B cell (primary cell): ENCODE measurements around the gene ARMH3. TPM values are rescaled to one million over a fixed set of nuclear protein-coding genes. Genes with fewer than 3 reads are reported as not detected.

Experiments
- ATAC-seq: fragments of 200-7000 bp; cut with Tn5 transposase; one replicate; pipeline ENCODE4 v1.10.0; 2021; ENCODE audit warnings: low read depth, mild to moderate bottlenecking, moderate number of reproducible peaks, moderate library complexity
- CTCF ChIA-PET: fragments of 350-600 bp; sonication (Branson Sonifier 250); formaldehyde crosslinking; loops from one replicate; lab custom pipeline; 2021; ENCODE audit warnings: antibody characterized with exemption, inconsistent platforms; lab: Charles Lee
- POLR2A ChIA-PET: fragments of 350-600 bp; sonication (Branson Sonifier 250); formaldehyde crosslinking; loops from one replicate; lab custom pipeline; 2021; ENCODE audit warnings: antibody characterized with exemption; lab: Charles Lee
- DNase-seq: peaks from one replicate; pipeline ENCODE4 v3.0.0; 2013
- H2AFZ ChIP-seq: 2 replicates; pipeline ENCODE4 v1.6.1; 2012; ENCODE audit warnings: mild to moderate bottlenecking, low read depth, low read length; ENCODE audit not compliant: insufficient read depth, poor library complexity, severe bottlenecking
- H3K27ac ChIP-seq, 2 donors: 1 replicate in 1 of 2; 2 replicates in 1 of 2; pipeline ENCODE4 v1.5.1; 2012 to 2013; ENCODE audit warnings: low read length in 2 of 2, mild to moderate bottlenecking in 2 of 2, moderate library complexity in 1 of 2
- H3K27me3 ChIP-seq, 4 experiments: fragments of 200-600 bp in 1 of 4; sonication (generic) in 1 of 4; replicated peaks in 1 of 4; 1 replicate in 2 of 4; 2 replicates in 2 of 4; pipeline versions ENCODE4 v1.6.1 to v1.7.0; 2013 to 2016; ENCODE audit warnings: low read length in 3 of 4, mild to moderate bottlenecking in 2 of 4, mixed read lengths in 1 of 4, moderate library complexity in 1 of 4; ENCODE audit not compliant: insufficient read depth in 4 of 4, control insufficient read depth in 3 of 4; ENCODE audit errors: control extremely low read depth in 1 of 4
- H3K36me3 ChIP-seq, 2 experiments: replicated peaks in 1 of 2; 1 replicate in 1 of 2; 2 replicates in 1 of 2; pipeline versions ENCODE4 v1.6.1 to v1.7.1; 2013; ENCODE audit warnings: low read length in 1 of 2; ENCODE audit not compliant: insufficient read depth in 2 of 2, control insufficient read depth in 1 of 2; ENCODE audit errors: control extremely low read depth in 1 of 2, extremely low read depth in 1 of 2
- H3K4me1 ChIP-seq, 2 donors: fragments of 200-600 bp in 1 of 2; sonication (generic) in 1 of 2; 1 replicate in 1 of 2; 2 replicates in 1 of 2; pipeline versions ENCODE4 v1.5.1 to v1.6.1; 2013 to 2017; ENCODE audit warnings: low read length in 2 of 2; ENCODE audit not compliant: control insufficient read depth in 2 of 2, insufficient read depth in 2 of 2
- H3K4me2 ChIP-seq: replicated peaks from 2 replicates; pipeline ENCODE3; 2012; ENCODE audit warnings: mild to moderate bottlenecking, low read depth, low read length; ENCODE audit not compliant: poor library complexity, severe bottlenecking
- H3K4me3 ChIP-seq, 5 experiments: fragments of 200-600 bp in 1 of 5; sonication (generic) in 1 of 5; 1 replicate in 3 of 5; 2 replicates in 2 of 5; pipeline versions ENCODE4 v1.5.1 to v1.7.0; 2011 to 2016; ENCODE audit warnings: low read length in 4 of 5, mild to moderate bottlenecking in 4 of 5, low read depth in 2 of 5, control low read depth in 1 of 5, moderate library complexity in 1 of 5; ENCODE audit not compliant: insufficient read depth in 1 of 5; ENCODE audit errors: control extremely low read depth in 1 of 5, extremely low read depth in 1 of 5
- H3K79me2 ChIP-seq: fragments of 200-600 bp; sonication (generic); one replicate; pipeline ENCODE4 v1.6.0; 2016; ENCODE audit warnings: low read length; ENCODE audit not compliant: control insufficient read depth, insufficient read depth
- H3K9ac ChIP-seq: fragments of 200-600 bp; sonication (generic); 2 replicates; pipeline ENCODE4 v1.6.1; 2017; ENCODE audit warnings: mild to moderate bottlenecking, low read length, moderate library complexity
- H3K9me3 ChIP-seq, 3 donors: one replicate each; pipeline versions ENCODE4 v1.6.1 to v1.7.1; 2013; ENCODE audit warnings: low read length in 2 of 3; ENCODE audit not compliant: control insufficient read depth in 2 of 3, insufficient read depth in 1 of 3; ENCODE audit errors: control extremely low read depth in 1 of 3
- H4K20me1 ChIP-seq: 2 replicates; pipeline ENCODE4 v1.6.0; 2012; ENCODE audit warnings: mild to moderate bottlenecking, low read length; ENCODE audit not compliant: insufficient read depth, control insufficient read depth, poor library complexity, severe bottlenecking
- H3K27ac Mint-ChIP-seq: one replicate; pipeline ENCODE4 v1.8.0; 2021; ENCODE audit warnings: mixed read lengths
- H3K27me3 Mint-ChIP-seq: one replicate; pipeline ENCODE4 v1.8.0; 2021; ENCODE audit warnings: mixed read lengths
- H3K4me1 Mint-ChIP-seq: one replicate; pipeline ENCODE4 v1.8.0; 2021; ENCODE audit warnings: mixed read lengths
- H3K4me3 Mint-ChIP-seq: one replicate; pipeline ENCODE4 v1.8.0; 2021; ENCODE audit warnings: mixed read lengths
- H3K9me3 Mint-ChIP-seq: one replicate; pipeline ENCODE4 v1.8.0; 2022; ENCODE audit warnings: mixed read lengths; ENCODE audit not compliant: insufficient read depth
- CTCF ChIP-seq: fragments of 200-600 bp; IDR thresholded peaks from one replicate; pipeline ENCODE4 v1.8.0; 2022; ENCODE audit warnings: antibody characterized with exemption, mild to moderate bottlenecking
- EZH2 ChIP-seq: IDR thresholded peaks from 2 replicates; pipeline ENCODE4 v1.6.1; 2012; ENCODE audit warnings: borderline replicate concordance, low read depth, mild to moderate bottlenecking, moderate library complexity, low read length; ENCODE audit not compliant: insufficient read depth, poor library complexity, severe bottlenecking
- WGBS: methylation state at CpG from one replicate; pipeline ENCODE4 v1.1.5; 2013; ENCODE audit warnings: missing lambda C conversion rate; ENCODE audit not compliant: insufficient coverage; 5-methylcytosine and 5-hydroxymethylcytosine counted together
- intact Hi-C: fragments of 100-400 bp; cut with micrococcal nuclease; formaldehyde crosslinking; loops from one replicate; pipeline ENCODE4 v1.10.0; 2022
- polyA plus RNA-seq: library from polyadenylated mRNA; depleted of rRNA; stranded (reverse); fragments of >200 nt; gene quantifications from 2 replicates; pipeline ENCODE4 v1.2.3, GENCODE V29; 2012
- total RNA-seq, 2 donors: library from RNA; stranded (reverse); fragments of 120-200 nt in 1 of 2; gene quantifications; 1 replicate in 1 of 2; 2 replicates in 1 of 2; pipeline versions ENCODE4 v1.2.3 to v1.2.4, GENCODE V29; 2013 to 2022

Gene ARMH3
- total and polyA plus RNA-seq, 2 donors (not counting 1 experiment from before 2014, with no cell fraction given), result 33.4 to 40.7 TPM

GRCh38 chr10:101967713-101968112 is 88.3 kb downstream of the ARMH3 start:
- no peak for ATAC-seq
- Histone ChIP-seq H3K79me2 (peaks cover 22% of the 10 kb centered on the region), H3K27me3 (no peaks in the 10 kb centered on the region), H3K4me2 (peak overlapping the region; percentile 63), H3K4me3 (peak overlapping the region in 1 of 5 experiments; percentile 11), H3K9me3 (no peaks in the 10 kb centered on the region), H3K27ac (peak overlapping the region; percentile 93 to 97), H3K9ac (peak overlapping the region; percentile 40), H3K36me3 (peaks cover 0 to 4% of the 10 kb centered on the region in 2 experiments), H4K20me1 (no peaks in the 10 kb centered on the region), H3K4me1 (peaks cover 81 to 82% of the 10 kb centered on the region in 2 donors), H2AFZ (no peak overlapping the region)
- Mint-ChIP-seq H3K27ac (peak overlapping the region; percentile 92), H3K4me1 (peaks cover 80% of the 10 kb centered on the region), H3K27me3 (no peaks in the 10 kb centered on the region), H3K9me3 (peaks cover 2% of the 10 kb centered on the region), H3K4me3 (peak overlapping the region; percentile 24)
- DNase-seq, result no peak
- intact Hi-C loops, result loop anchor here (2.0 kb wide), 1 partner anchor 33 kb away; no protein-coding TSS in a partner anchor
- WGBS, result 88% methylated on average over 2 of the region's 3 CpGs
- ChIA-PET CTCF (interaction anchor here (0.9 to 2.0 kb wide), 7 partner anchors 10 to 80 kb away, joined by 3 to 11 read pairs (median 8); no protein-coding TSS in a partner anchor), POLR2A (no interaction called here)
- TF ChIP-seq CTCF, result no peak
- no peak for TF ChIP-seq EZH2

GRCh38 chr10:101967119-101967518 is 88.9 kb downstream of the ARMH3 start:
- peaks cover 16% of the 10 kb centered on the region for H3K79me2 ChIP-seq
- H3K4me2 ChIP-seq, result peak overlapping the region; percentile 63
- peaks cover 2% of the 10 kb centered on the region for H3K9me3 Mint-ChIP-seq
- peak overlapping the region; percentile 30 for H3K9ac ChIP-seq
- ATAC-seq, result no peak
- H3K27me3 ChIP-seq, result no peaks in the 10 kb centered on the region
- no peak for DNase-seq
- no peaks in the 10 kb centered on the region for H3K27me3 Mint-ChIP-seq
- WGBS, result 100% methylated on average over 2 of the region's 2 CpGs
- no peaks in the 10 kb centered on the region for H4K20me1 ChIP-seq
- intact Hi-C loops, result no loop called here
- POLR2A ChIA-PET, result interaction anchor here (0.6 kb wide), 1 partner anchor 19 kb away, joined by 4 read pairs; no protein-coding TSS in a partner anchor
- CTCF ChIA-PET, result interaction anchor here (0.9 to 2.0 kb wide), 5 partner anchors 10 to 79 kb away, joined by 4 to 11 read pairs (median 8); no protein-coding TSS in a partner anchor
- no peak for TF ChIP-seq EZH2
- no peak for TF ChIP-seq CTCF
- no peaks in the 10 kb centered on the region for H3K9me3 ChIP-seq
- peaks cover 76 to 81% of the 10 kb centered on the region in 2 donors for H3K4me1 ChIP-seq
- H3K4me1 Mint-ChIP-seq, result peaks cover 77% of the 10 kb centered on the region
- no peaks in the 10 kb centered on the region for H3K36me3 ChIP-seq
- peak overlapping the region; percentile 56 for H3K4me3 Mint-ChIP-seq
- peak overlapping the region; percentile 20 for H2AFZ ChIP-seq
- peak overlapping the region; percentile 93 to 97 for H3K27ac ChIP-seq
- peak overlapping the region; percentile 78 for H3K27ac Mint-ChIP-seq
- peak overlapping the region in 1 of 5 experiments; percentile 20 for H3K4me3 ChIP-seq
